GM19023 (cell line): ENCODE results near the gene CCL14.
"Not testable (repeated sequence)": the region's sequence is repeated elsewhere in the genome, so short reads cannot be mapped to it uniquely, and the experiment has no call there.

Experiments
- ATAC-seq: cut with Tn5 transposase; IDR thresholded peaks from one replicate; pipeline ENCODE4 v1.9.1; 2021; ENCODE audit warnings: mild to moderate bottlenecking, moderate library complexity; ENCODE audit not compliant: unreplicated experiment

Gene CCL14

GRCh38 chr17:35986643-35987042 is at the start of gene CCL14:
Gene CCL14, minus strand, starts transcription at chr17:35986729. Its CDS starts 80 bp downstream, at chr17:35986649.
- ATAC-seq, result no peak

- ATAC-seq, result no peak
Observed at GRCh38 chr17:36036235-36036634, 49.7 kb upstream of the CCL14 start.

- ATAC-seq, result no peak
Observed at GRCh38 chr17:36034127-36034526, 47.6 kb upstream of the CCL14 start.

GRCh38 chr17:36030956-36031355 is 44.4 kb upstream of the CCL14 start:
- no peak for ATAC-seq

GRCh38 chr17:36027761-36028160 is 41.2 kb upstream of the CCL14 start:
- no peak for ATAC-seq

GRCh38 chr17:36024106-36024869 is 37.8 kb upstream of the CCL14 start:
- ATAC-seq, result no peak

- no peak for ATAC-seq
Observed at GRCh38 chr17:36019423-36019822, 32.9 kb upstream of the CCL14 start.

- ATAC-seq, result no peak
Observed at GRCh38 chr17:36017799-36018198, 31.3 kb upstream of the CCL14 start, which contains the start of gene CCL23. Gene CCL23, minus strand, starts transcription at chr17:36017972. Its CDS starts 75 bp downstream, at chr17:36017897.

- ATAC-seq, result no peak
Observed at GRCh38 chr17:36016555-36016954, 30.0 kb upstream of the CCL14 start.

- ATAC-seq, result not testable (repeated sequence)
Observed at GRCh38 chr17:36015895-36016294, 29.4 kb upstream of the CCL14 start.

GRCh38 chr17:36014946-36015345 is 28.4 kb upstream of the CCL14 start:
- ATAC-seq, result no peak

- ATAC-seq, result no peak
Observed at GRCh38 chr17:36011201-36011600, 24.7 kb upstream of the CCL14 start.

- no peak for ATAC-seq
Observed at GRCh38 chr17:36008998-36009665, 22.6 kb upstream of the CCL14 start.

- no peak for ATAC-seq
Observed at GRCh38 chr17:36004594-36005108, 18.1 kb upstream of the CCL14 start.

- ATAC-seq, result no peak
Observed at GRCh38 chr17:36002631-36003030, 16.1 kb upstream of the CCL14 start.

- no peak for ATAC-seq
Observed at GRCh38 chr17:36001862-36002603, 15.5 kb upstream of the CCL14 start.

- ATAC-seq, result no peak
Observed at GRCh38 chr17:36001110-36001771, 14.7 kb upstream of the CCL14 start, which contains the start of gene CCL15. Gene CCL15, minus strand, starts transcription at chr17:36001553. Its CDS starts 61 bp downstream, at chr17:36001492.

- ATAC-seq, result no peak
Observed at GRCh38 chr17:36000732-36001109, 14.2 kb upstream of the CCL14 start.

GRCh38 chr17:35998756-35999155 is 12.2 kb upstream of the CCL14 start:
- ATAC-seq, result no peak

- no peak for ATAC-seq
Observed at GRCh38 chr17:35998018-35998545, 11.6 kb upstream of the CCL14 start.
